Hepatocyte (in vitro differentiated cells): ENCODE results near the gene CDK9.

Experiments
- EZH2 ChIP-seq: fragments of 200-600 bp; sonication (generic); IDR thresholded peaks from 2 replicates; pipeline ENCODE4 v1.6.1; 2016; ENCODE audit warnings: antibody characterized with exemption, mild to moderate bottlenecking, borderline replicate concordance
- TF ChIP-seq, protein P1 (sequence below): fragments of 200-600 bp; sonication (generic); IDR thresholded peaks from 2 replicates; pipeline ENCODE4 v1.5.1; 2016; ENCODE audit warnings: antibody characterized with exemption, mild to moderate bottlenecking; ENCODE audit not compliant: poor library complexity

DNA sequence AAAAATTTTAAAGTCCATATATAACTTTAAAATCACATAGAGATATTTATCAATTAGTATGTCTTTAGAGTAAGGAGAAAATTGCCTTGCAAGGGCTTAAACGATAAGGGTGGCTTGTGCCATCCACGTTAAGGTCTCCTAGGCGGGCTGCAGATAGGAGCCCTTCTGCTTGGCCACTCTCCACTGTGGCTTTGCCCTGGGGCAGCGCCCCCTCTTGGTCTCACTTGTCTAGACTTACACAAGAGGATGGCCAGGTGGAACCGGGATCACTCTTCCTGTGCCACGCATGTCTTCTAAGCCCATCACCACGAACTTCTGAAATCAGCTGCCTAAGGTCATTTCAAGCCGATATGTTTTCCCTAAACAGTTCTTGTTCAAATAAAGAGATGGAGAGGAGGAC, 19.8 kb downstream of the CDK9 start:
- TF ChIP-seq, protein P1, sequence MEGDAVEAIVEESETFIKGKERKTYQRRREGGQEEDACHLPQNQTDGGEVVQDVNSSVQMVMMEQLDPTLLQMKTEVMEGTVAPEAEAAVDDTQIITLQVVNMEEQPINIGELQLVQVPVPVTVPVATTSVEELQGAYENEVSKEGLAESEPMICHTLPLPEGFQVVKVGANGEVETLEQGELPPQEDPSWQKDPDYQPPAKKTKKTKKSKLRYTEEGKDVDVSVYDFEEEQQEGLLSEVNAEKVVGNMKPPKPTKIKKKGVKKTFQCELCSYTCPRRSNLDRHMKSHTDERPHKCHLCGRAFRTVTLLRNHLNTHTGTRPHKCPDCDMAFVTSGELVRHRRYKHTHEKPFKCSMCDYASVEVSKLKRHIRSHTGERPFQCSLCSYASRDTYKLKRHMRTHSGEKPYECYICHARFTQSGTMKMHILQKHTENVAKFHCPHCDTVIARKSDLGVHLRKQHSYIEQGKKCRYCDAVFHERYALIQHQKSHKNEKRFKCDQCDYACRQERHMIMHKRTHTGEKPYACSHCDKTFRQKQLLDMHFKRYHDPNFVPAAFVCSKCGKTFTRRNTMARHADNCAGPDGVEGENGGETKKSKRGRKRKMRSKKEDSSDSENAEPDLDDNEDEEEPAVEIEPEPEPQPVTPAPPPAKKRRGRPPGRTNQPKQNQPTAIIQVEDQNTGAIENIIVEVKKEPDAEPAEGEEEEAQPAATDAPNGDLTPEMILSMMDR, result peak; percentile 26
- TF ChIP-seq EZH2, result no peak
